GM23248 (cell line): ENCODE data around the gene MYH15.

Experiments
- EZH2 ChIP-seq: fragments of 200-600 bp; sonication (generic); IDR thresholded peaks from 2 replicates; pipeline ENCODE4 v1.6.1; 2018; ENCODE audit warnings: antibody characterized with exemption, mild to moderate bottlenecking; ENCODE audit not compliant: insufficient read depth, poor library complexity, severe bottlenecking
- EZH2phosphoT487 ChIP-seq: fragments of 200-600 bp; sonication (generic); IDR thresholded peaks from 2 replicates; pipeline ENCODE4 v1.6.1; 2018; ENCODE audit warnings: antibody characterized with exemption, moderate library complexity, mild to moderate bottlenecking, low read depth; ENCODE audit not compliant: insufficient read depth

- TF ChIP-seq EZH2 (no peak), EZH2phosphoT487 (no peak)
These were observed 14.1 kb upstream of the MYH15 start for GRCh38 chr3:108524537-108524936.
